Measurements from ENCODE around the gene BCAR3. TPM values are rescaled to one million over a fixed set of nuclear protein-coding genes. Genes with fewer than 3 reads are reported as not detected.

The BCAR3 gene
- total RNA-seq, 1 donor from 2014 or later = 11.7 TPM

DNA sequence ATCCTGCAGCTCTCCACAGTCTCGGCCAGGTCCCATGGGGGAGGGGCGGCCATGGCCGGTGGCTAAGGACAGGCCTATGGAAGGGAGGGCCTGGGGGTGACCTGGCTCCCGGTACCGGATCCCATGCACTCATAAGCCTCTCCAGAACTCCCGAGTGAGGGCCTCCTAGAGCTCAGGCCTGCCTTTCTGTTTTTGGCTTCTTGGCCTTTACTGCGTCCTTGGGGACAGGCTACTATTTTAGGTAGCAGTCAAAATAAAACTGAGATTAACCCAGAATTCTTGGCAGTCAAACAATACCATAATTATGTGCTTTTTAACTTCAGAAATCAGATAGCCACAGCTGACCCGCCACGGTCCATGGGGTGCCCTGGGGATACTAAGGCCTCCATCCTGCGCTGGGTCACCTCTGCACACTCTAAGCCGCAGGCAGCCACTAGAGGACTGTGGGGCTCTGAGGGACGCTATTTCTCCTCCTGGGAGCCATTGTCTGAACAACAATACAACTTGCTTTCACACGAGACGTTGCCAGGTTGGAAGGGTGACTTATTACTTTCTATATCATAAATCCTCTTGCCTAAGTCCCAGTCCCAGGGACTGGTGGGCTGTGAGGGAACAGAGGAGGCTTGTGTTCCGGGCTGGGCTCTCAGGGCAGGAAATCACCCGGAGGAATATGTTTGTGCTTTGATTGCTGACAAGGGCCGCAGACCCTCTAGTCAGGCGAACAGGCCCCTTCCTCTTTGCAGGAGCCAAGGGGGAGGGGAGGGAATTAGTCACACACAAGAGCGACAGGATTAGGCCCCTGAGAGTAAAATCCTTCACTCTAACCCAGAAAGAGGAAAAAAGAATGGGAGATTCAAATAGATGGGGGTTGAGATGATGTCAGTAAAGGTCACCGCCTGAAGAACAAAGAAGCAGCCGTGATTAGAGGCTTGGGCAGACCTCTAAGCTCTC is 40.7 kb upstream of the BCAR3 start:
- Mint-ChIP-seq H3K4me1 (peaks cover 62% of the 10 kb centered on the region), H3K36me3 (no peaks in the 10 kb centered on the region), H3K4me3 (peak overlapping the region; percentile 70), H3K9me3 (peaks cover 2% of the 10 kb centered on the region), H3K27me3 (ENCODE audit: insufficient read depth, low read depth) (peaks cover 18% of the 10 kb centered on the region), H3K27ac (peak overlapping the region; percentile 99)
- DNase-seq (ENCODE audit: low spot score) = peak; percentile 91
- no peaks in the 10 kb centered on the region for H3K79me2 ChIP-seq (ENCODE audit: low read depth)
- no peaks in the 10 kb centered on the region for H3K36me3 ChIP-seq
- peaks cover 4% of the 10 kb centered on the region for H4K20me1 ChIP-seq (ENCODE audit: low read depth)
- no peaks in the 10 kb centered on the region for H3K27me3 ChIP-seq
- H3K9me3 ChIP-seq (ENCODE audit: low read depth) = no peaks in the 10 kb centered on the region
- H3K4me2 ChIP-seq = peak overlapping the region; percentile 76
- peak overlapping the region; percentile 98 for H3K27ac ChIP-seq
- peaks cover 48% of the 10 kb centered on the region for H3K4me1 ChIP-seq
- no peak overlapping the region for H2AFZ ChIP-seq (replicated peaks)
- peak overlapping the region; percentile 31 for H3K4me3 ChIP-seq
- no peak overlapping the region for H3K9ac ChIP-seq
- peaks cover 41% of the 10 kb centered on the region for H3F3A ChIP-seq (ENCODE audit: low read depth)
- no peak for TF ChIP-seq EZH2 (IDR thresholded peaks at IDR 0.05)
- TF ChIP-seq, protein P1, sequence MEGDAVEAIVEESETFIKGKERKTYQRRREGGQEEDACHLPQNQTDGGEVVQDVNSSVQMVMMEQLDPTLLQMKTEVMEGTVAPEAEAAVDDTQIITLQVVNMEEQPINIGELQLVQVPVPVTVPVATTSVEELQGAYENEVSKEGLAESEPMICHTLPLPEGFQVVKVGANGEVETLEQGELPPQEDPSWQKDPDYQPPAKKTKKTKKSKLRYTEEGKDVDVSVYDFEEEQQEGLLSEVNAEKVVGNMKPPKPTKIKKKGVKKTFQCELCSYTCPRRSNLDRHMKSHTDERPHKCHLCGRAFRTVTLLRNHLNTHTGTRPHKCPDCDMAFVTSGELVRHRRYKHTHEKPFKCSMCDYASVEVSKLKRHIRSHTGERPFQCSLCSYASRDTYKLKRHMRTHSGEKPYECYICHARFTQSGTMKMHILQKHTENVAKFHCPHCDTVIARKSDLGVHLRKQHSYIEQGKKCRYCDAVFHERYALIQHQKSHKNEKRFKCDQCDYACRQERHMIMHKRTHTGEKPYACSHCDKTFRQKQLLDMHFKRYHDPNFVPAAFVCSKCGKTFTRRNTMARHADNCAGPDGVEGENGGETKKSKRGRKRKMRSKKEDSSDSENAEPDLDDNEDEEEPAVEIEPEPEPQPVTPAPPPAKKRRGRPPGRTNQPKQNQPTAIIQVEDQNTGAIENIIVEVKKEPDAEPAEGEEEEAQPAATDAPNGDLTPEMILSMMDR (IDR thresholded peaks at IDR 0.05) = peak; percentile 28
- TF ChIP-seq EZH2phosphoT487 (IDR thresholded peaks at IDR 0.05) = peak; percentile 32

DNA sequence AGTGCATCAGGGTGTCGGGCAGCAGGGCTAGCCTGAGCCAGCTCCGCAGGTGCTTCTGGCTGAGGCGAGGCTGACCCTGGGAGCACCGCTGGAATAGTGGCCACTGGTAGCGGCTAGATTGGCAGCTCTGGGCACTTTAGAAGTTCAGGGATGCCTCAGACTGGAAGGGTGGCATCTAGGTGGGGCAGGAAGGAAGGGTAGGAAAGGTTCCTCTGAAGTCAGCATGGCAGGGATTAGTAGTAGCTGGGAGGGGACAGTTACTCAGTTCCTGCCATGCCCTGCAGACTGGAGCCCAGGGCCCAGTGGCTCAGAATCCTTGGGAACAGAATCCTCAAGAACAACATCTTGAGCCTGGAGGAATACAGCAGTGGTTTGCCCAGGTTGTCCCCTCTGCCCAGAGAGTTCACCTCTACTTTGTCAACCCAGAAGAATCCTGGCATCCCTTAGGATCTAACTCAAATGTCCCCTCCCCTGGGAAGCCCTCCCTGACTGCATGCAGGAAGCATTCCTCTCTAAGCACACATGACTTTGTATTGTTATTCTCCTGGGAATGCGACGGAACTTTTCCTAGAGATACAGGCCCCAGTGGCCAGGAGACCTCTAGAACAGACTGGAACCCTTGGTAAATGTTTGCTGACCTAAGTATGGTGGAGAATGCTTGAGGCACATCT is 39.5 kb upstream of the BCAR3 start:
- Histone ChIP-seq H3K36me3 (no peaks in the 10 kb centered on the region), H3K9me3 (ENCODE audit: low read depth) (no peaks in the 10 kb centered on the region), H3K27ac (no peak overlapping the region), H2AFZ (replicated peaks) (no peak overlapping the region), H3K9ac (no peak overlapping the region), H3K4me1 (peaks cover 37% of the 10 kb centered on the region), H3K79me2 (ENCODE audit: low read depth) (no peaks in the 10 kb centered on the region), H3K4me3 (no peak overlapping the region), H3K4me2 (no peak overlapping the region), H4K20me1 (ENCODE audit: low read depth) (peaks cover 4% of the 10 kb centered on the region), H3F3A (ENCODE audit: low read depth) (peaks cover 41% of the 10 kb centered on the region), H3K27me3 (no peaks in the 10 kb centered on the region)
- Mint-ChIP-seq H3K27me3 (ENCODE audit: insufficient read depth, low read depth) (peaks cover 15% of the 10 kb centered on the region), H3K9me3 (peaks cover 9% of the 10 kb centered on the region), H3K4me1 (peaks cover 54% of the 10 kb centered on the region), H3K4me3 (no peak overlapping the region), H3K27ac (peak overlapping the region; percentile 99), H3K36me3 (peaks cover 4% of the 10 kb centered on the region)
- TF ChIP-seq, protein P1 (IDR thresholded peaks at IDR 0.05) = no peak
- TF ChIP-seq EZH2phosphoT487 (IDR thresholded peaks at IDR 0.05) (no peak), EZH2 (IDR thresholded peaks at IDR 0.05) (no peak)
- DNase-seq (ENCODE audit: low spot score) = no peak

DNA sequence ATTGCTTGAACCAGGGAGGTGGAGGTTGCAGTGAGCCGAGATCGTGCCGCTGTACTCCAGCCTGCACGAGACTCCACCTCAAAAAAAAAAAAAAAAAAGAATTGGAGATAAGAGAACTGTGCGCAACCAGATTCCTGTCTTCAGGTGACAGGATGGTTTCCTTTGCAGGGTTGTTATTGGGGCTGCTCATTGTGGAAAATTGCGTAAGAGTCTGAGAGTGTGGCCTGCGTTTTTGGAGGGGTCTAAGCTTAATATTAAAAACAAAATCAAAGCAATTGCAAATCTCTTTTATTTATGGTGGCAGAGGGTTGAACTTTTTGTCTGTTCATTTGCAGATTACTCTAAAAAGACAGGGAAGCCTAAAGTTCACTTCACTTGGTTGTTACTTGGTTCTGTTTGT is 36.0 kb upstream of the BCAR3 start:
- H3K27me3 ChIP-seq = no peaks in the 10 kb centered on the region
- H3K36me3 ChIP-seq = no peaks in the 10 kb centered on the region
- H3K9ac ChIP-seq = no peak overlapping the region
- Mint-ChIP-seq H3K4me1 (peaks cover 43% of the 10 kb centered on the region), H3K27me3 (ENCODE audit: insufficient read depth, low read depth) (peaks cover 4% of the 10 kb centered on the region), H3K4me3 (no peak overlapping the region), H3K9me3 (peaks cover 9% of the 10 kb centered on the region), H3K27ac (no peak overlapping the region), H3K36me3 (peaks cover 4% of the 10 kb centered on the region)
- TF ChIP-seq EZH2phosphoT487 (IDR thresholded peaks at IDR 0.05) (no peak), EZH2 (IDR thresholded peaks at IDR 0.05) (no peak)
- TF ChIP-seq, protein P1 (IDR thresholded peaks at IDR 0.05) = no peak
- H3K4me2 ChIP-seq = no peak overlapping the region
- H3K9me3 ChIP-seq (ENCODE audit: low read depth) = no peaks in the 10 kb centered on the region
- no peaks in the 10 kb centered on the region for H3K79me2 ChIP-seq (ENCODE audit: low read depth)
- no peak overlapping the region for H2AFZ ChIP-seq (replicated peaks)
- no peak overlapping the region for H3K27ac ChIP-seq
- DNase-seq (ENCODE audit: low spot score) = no peak
- no peak overlapping the region for H3K4me3 ChIP-seq
- H4K20me1 ChIP-seq (ENCODE audit: low read depth) = no peaks in the 10 kb centered on the region
- H3F3A ChIP-seq (ENCODE audit: low read depth) = peaks cover 16% of the 10 kb centered on the region
- peaks cover 15% of the 10 kb centered on the region for H3K4me1 ChIP-seq
